Measurements from ENCODE around the gene ORM1. TPM values are rescaled to one million over a fixed set of nuclear protein-coding genes. Genes with fewer than 3 reads are reported as not detected.

The ORM1 gene
- total RNA-seq, 1 experiment from 2014 or later, result not detected

GRCh38 chr9:114289571-114290481 lies 33.1 kb upstream of the ORM1 start:
- BruUV-seq (replicated peaks), result no TSS peak
- Histone ChIP-seq H3K9me3 (ENCODE audit: low read length) (no peaks in the 10 kb centered on the region), H3K9me2 (replicated peaks; ENCODE audit: low read length) (no peaks in the 10 kb centered on the region), H3K27me3 (ENCODE audit: low read length) (no peaks in the 10 kb centered on the region), H3K4me1 (ENCODE audit: insufficient read depth, low read length) (peaks cover 9% of the 10 kb centered on the region), H3K9ac (ENCODE audit: low read length) (no peak overlapping the region), H3K4me2 (ENCODE audit: low read length) (no peak overlapping the region), H3K79me2 (ENCODE audit: low read length) (no peaks in the 10 kb centered on the region), H3K4me3 (ENCODE audit: low read length) (no peak overlapping the region), H3F3A (ENCODE audit: low read length, unreplicated experiment) (no peaks in the 10 kb centered on the region), H3K27ac (ENCODE audit: low read length) (no peak overlapping the region), H2AFZ (ENCODE audit: low read length) (no peak overlapping the region), H4K20me1 (ENCODE audit: low read length) (no peaks in the 10 kb centered on the region), H3K36me3 (ENCODE audit: low read depth, low read length) (peaks cover 2% of the 10 kb centered on the region; the same call in 1 of the 2 replicates)
- no peak for DNase-seq
- POLR2A ChIA-PET (ENCODE audit: unreplicated experiment), result no interaction called here
- no peak for ATAC-seq
- CTCF ChIA-PET, result interaction anchor here (1.6 kb wide), 1 partner anchor 207 kb away, joined by 5 read pairs; no protein-coding TSS in a partner anchor
- TF ChIP-seq EZH2phosphoT487 (IDR thresholded peaks at IDR 0.05; ENCODE audit: borderline replicate concordance, low read length) (no peak), EZH2 (IDR thresholded peaks at IDR 0.05; ENCODE audit: low read length, unreplicated experiment) (no peak)
- TF ChIP-seq, protein P1, sequence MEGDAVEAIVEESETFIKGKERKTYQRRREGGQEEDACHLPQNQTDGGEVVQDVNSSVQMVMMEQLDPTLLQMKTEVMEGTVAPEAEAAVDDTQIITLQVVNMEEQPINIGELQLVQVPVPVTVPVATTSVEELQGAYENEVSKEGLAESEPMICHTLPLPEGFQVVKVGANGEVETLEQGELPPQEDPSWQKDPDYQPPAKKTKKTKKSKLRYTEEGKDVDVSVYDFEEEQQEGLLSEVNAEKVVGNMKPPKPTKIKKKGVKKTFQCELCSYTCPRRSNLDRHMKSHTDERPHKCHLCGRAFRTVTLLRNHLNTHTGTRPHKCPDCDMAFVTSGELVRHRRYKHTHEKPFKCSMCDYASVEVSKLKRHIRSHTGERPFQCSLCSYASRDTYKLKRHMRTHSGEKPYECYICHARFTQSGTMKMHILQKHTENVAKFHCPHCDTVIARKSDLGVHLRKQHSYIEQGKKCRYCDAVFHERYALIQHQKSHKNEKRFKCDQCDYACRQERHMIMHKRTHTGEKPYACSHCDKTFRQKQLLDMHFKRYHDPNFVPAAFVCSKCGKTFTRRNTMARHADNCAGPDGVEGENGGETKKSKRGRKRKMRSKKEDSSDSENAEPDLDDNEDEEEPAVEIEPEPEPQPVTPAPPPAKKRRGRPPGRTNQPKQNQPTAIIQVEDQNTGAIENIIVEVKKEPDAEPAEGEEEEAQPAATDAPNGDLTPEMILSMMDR (conservative IDR thresholded peaks at IDR 0.05; ENCODE audit: low read depth, low read length), result no peak
- intact Hi-C loops (cut with micrococcal nuclease), result no loop called here

DNA sequence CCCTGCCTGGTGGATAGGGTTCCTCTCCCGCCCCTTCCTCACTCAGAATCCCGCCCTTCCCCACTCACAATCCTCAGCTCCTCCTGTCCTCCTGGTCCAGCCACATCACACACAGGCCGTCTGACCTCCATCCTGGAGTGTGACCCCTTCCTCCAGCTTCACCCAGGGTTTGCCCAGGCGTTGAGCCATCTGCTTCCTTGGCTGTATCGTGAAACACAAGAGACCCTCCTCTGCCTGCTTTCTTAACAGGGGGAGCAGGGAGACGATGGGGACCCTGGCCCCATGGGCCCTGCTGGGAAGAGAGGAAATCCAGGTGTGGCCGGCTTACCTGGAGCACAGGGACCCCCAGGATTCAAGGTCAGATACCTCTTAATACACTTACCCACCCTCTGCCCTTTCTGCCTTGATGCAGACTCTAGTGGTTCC lies 32.3 kb upstream of the ORM1 start:
- Histone ChIP-seq H3K27me3 (ENCODE audit: low read length) (no peaks in the 10 kb centered on the region), H4K20me1 (ENCODE audit: low read length) (no peaks in the 10 kb centered on the region), H3F3A (ENCODE audit: low read length, unreplicated experiment) (no peaks in the 10 kb centered on the region), H2AFZ (ENCODE audit: low read length) (no peak overlapping the region), H3K4me2 (ENCODE audit: low read length) (no peak overlapping the region), H3K9me3 (ENCODE audit: low read length) (no peaks in the 10 kb centered on the region), H3K9ac (ENCODE audit: low read length) (no peak overlapping the region), H3K27ac (ENCODE audit: low read length) (no peak overlapping the region), H3K4me1 (ENCODE audit: insufficient read depth, low read length) (peaks cover 3% of the 10 kb centered on the region), H3K4me3 (ENCODE audit: low read length) (no peak overlapping the region), H3K36me3 (ENCODE audit: low read depth, low read length) (peaks cover 6% of the 10 kb centered on the region; the same call in 1 of the 2 replicates), H3K79me2 (ENCODE audit: low read length) (no peaks in the 10 kb centered on the region), H3K9me2 (replicated peaks; ENCODE audit: low read length) (no peaks in the 10 kb centered on the region)
- ChIA-PET POLR2A (ENCODE audit: unreplicated experiment) (no interaction called here), CTCF (interaction anchor here (0.5 to 1.6 kb wide), 4 partner anchors 24 to 208 kb away, joined by 3 to 7 read pairs (median 6); no protein-coding TSS in a partner anchor)
- intact Hi-C loops (cut with micrococcal nuclease), result no loop called here
- TF ChIP-seq, protein P1 (conservative IDR thresholded peaks at IDR 0.05; ENCODE audit: low read depth, low read length), result no peak
- TF ChIP-seq EZH2 (IDR thresholded peaks at IDR 0.05; ENCODE audit: low read length, unreplicated experiment), result no peak
- TF ChIP-seq EZH2phosphoT487 (IDR thresholded peaks at IDR 0.05; ENCODE audit: borderline replicate concordance, low read length), result no peak
- DNase-seq (no peak), ATAC-seq (peak; percentile 15; the same call in 1 of the 2 replicates)
- no TSS peak for BruUV-seq (replicated peaks)
